Measurements from ENCODE around the gene CD300H. TPM values are rescaled to one million over a fixed set of nuclear protein-coding genes. Genes with fewer than 3 reads are reported as not detected.

Gene CD300H
- total RNA-seq, 1 donor: not detected

- no peak overlapping the region for H3K4me3 ChIP-seq (ENCODE audit: low read depth, low read length)
- no peak for DNase-seq (ENCODE audit: low read depth)
- TF ChIP-seq CTCF (IDR thresholded peaks at IDR 0.05; ENCODE audit: insufficient read depth, low read depth, low read length): no peak
Observed at GRCh38 chr17:74591503-74591902, 24.2 kb upstream of the CD300H start.

GRCh38 chr17:74585711-74586110 is 18.4 kb upstream of the CD300H start:
- no peak for TF ChIP-seq CTCF (IDR thresholded peaks at IDR 0.05; ENCODE audit: insufficient read depth, low read depth, low read length)
- DNase-seq (ENCODE audit: low read depth): no peak

GRCh38 chr17:74584292-74585060 is 17.2 kb upstream of the CD300H start:
- TF ChIP-seq CTCF (IDR thresholded peaks at IDR 0.05; ENCODE audit: insufficient read depth, low read depth, low read length): no peak
- no peak overlapping the region for H3K4me3 ChIP-seq (ENCODE audit: low read depth, low read length)
- no peak for DNase-seq (ENCODE audit: low read depth)

More at GRCh38 chr17:74585711-74586110, 18.4 kb upstream of the CD300H start:
- H3K4me3 ChIP-seq (ENCODE audit: low read depth, low read length): no peak overlapping the region

- no peak for DNase-seq (ENCODE audit: low read depth)
- no peak overlapping the region for H3K4me3 ChIP-seq (ENCODE audit: low read depth, low read length)
- no peak for TF ChIP-seq CTCF (IDR thresholded peaks at IDR 0.05; ENCODE audit: insufficient read depth, low read depth, low read length)
Observed at GRCh38 chr17:74582633-74583032, 15.3 kb upstream of the CD300H start.

GRCh38 chr17:74579900-74580299 is 12.6 kb upstream of the CD300H start:
- DNase-seq (ENCODE audit: low read depth): no peak
- no peak overlapping the region for H3K4me3 ChIP-seq (ENCODE audit: low read depth, low read length)
- no peak for TF ChIP-seq CTCF (IDR thresholded peaks at IDR 0.05; ENCODE audit: insufficient read depth, low read depth, low read length)

GRCh38 chr17:74578979-74579378 is 11.7 kb upstream of the CD300H start:
- TF ChIP-seq CTCF (IDR thresholded peaks at IDR 0.05; ENCODE audit: insufficient read depth, low read depth, low read length): no peak
- DNase-seq (ENCODE audit: low read depth): no peak
- H3K4me3 ChIP-seq (ENCODE audit: low read depth, low read length): no peak overlapping the region
